GM12878 (cell line): ENCODE measurements around the gene ABCG5. TPM values are rescaled to one million over a fixed set of nuclear protein-coding genes. Genes with fewer than 3 reads are reported as not detected.

Experiments used
- ATAC-seq: fragments of 200-7000 bp; cut with Tn5 transposase; 3 replicates; pipeline ENCODE4 v1.9.1; 2020; ENCODE audit warnings: mild to moderate bottlenecking, moderate library complexity
- Bru-seq: library from RNA; stranded (reverse); fragments of 400-500 nt; gene quantifications from one replicate; lab custom pipeline; 2021; lab: Mats Ljungman, UMichigan
- BruChase-seq, 2 experiments: library from RNA; stranded (reverse); fragments of 400-500 nt; gene quantifications; one replicate each; lab custom pipeline; 2021; lab: Mats Ljungman, UMichigan
- BruUV-seq: library from RNA; stranded (reverse); fragments of 400-500 nt; replicated peaks from 2 replicates; lab custom pipeline; 2021; lab: Mats Ljungman, UMichigan
- CTCF ChIA-PET: fragments of 300-600 bp; sonication (Branson Sonifier 250); formaldehyde crosslinking; extraction: SDS; loops from one replicate; lab custom pipeline; 2021; ENCODE audit warnings: inconsistent platforms; lab: Yijun Ruan, JAX
- POLR2A ChIA-PET: fragments of 350-600 bp; formaldehyde crosslinking; extraction: SDS; loops from one replicate; lab custom pipeline; 2021; ENCODE audit warnings: inconsistent platforms; lab: Charles Lee
- RAD21 ChIA-PET: fragments of 300-600 bp; sonication (Branson Sonifier 250); formaldehyde crosslinking; loops from one replicate; lab custom pipeline; 2023; ENCODE audit warnings: antibody characterized with exemption; ENCODE audit not compliant: unreplicated experiment; lab: Charles Lee
- SMC1A ChIA-PET: fragments of 300-600 bp; sonication (Branson Sonifier 250); formaldehyde crosslinking; loops from one replicate; lab custom pipeline; 2023; ENCODE audit not compliant: unreplicated experiment, uncharacterized antibody; lab: Charles Lee
- DNase-seq: peaks from one replicate; pipeline ENCODE4 v3.0.0-alpha.2; 2011; ENCODE audit warnings: low read depth, low spot score
- FAIRE-seq: peaks from 3 replicates; lab custom pipeline; 2011; peaks lifted over from hg19 to GRCh38; lab: Jason Lieb, UNC
- H2AFZ ChIP-seq: 2 replicates; pipeline ENCODE4 v1.6.0; 2011; ENCODE audit warnings: low read depth, low read length, control low read depth; ENCODE audit not compliant: control insufficient read depth
- H3K27ac ChIP-seq: 2 replicates; pipeline ENCODE4 v1.5.1; 2011; ENCODE audit warnings: control low read depth; ENCODE audit not compliant: control insufficient read depth, insufficient read depth
- H3K27me3 ChIP-seq, 2 experiments: replicated peaks in 1 of 2; 2 replicates each; pipeline versions ENCODE4 v1.6.0 to v1.6.1; 2011; ENCODE audit warnings: low read length in 1 of 2; ENCODE audit not compliant: control insufficient read depth in 2 of 2, insufficient read depth in 2 of 2
- H3K36me3 ChIP-seq, 2 experiments: 2 replicates each; pipeline ENCODE4 v1.5.1; 2011; ENCODE audit warnings: low read length in 1 of 2; ENCODE audit not compliant: control insufficient read depth in 2 of 2, insufficient read depth in 2 of 2
- H3K4me1 ChIP-seq: 2 replicates; pipeline ENCODE4 v1.6.1; 2011; ENCODE audit warnings: mild to moderate bottlenecking, low read length, moderate library complexity, mixed read lengths; ENCODE audit not compliant: control insufficient read depth, insufficient read depth
- H3K4me2 ChIP-seq: 2 replicates; pipeline ENCODE4 v1.6.0; 2011; ENCODE audit warnings: control low read depth; ENCODE audit not compliant: control insufficient read depth, insufficient read depth
- H3K4me3 ChIP-seq: fragments of 200-600 bp; sonication (generic); 2 replicates; pipeline ENCODE4 v1.5.1; 2016
- H3K79me2 ChIP-seq: 2 replicates; pipeline ENCODE4 v1.6.0; 2011; ENCODE audit warnings: low read length; ENCODE audit not compliant: control insufficient read depth, insufficient read depth
- H3K9ac ChIP-seq: 2 replicates; pipeline ENCODE4 v1.8.0; 2011; ENCODE audit warnings: low read length, control low read depth, mixed read lengths; ENCODE audit not compliant: control insufficient read depth, insufficient read depth
- H3K9me3 ChIP-seq: replicated peaks from 3 replicates; pipeline ENCODE4 v1.5.1; 2011; ENCODE audit warnings: mild to moderate bottlenecking, low read length; ENCODE audit not compliant: control insufficient read depth, insufficient read depth
- H4K20me1 ChIP-seq: 2 replicates; pipeline ENCODE4 v1.6.0; 2011; ENCODE audit not compliant: control insufficient read depth, insufficient read depth
- FOS ChIP-seq: IDR thresholded peaks from 3 replicates; pipeline ENCODE4 v1.6.1; 2011; ENCODE audit warnings: borderline replicate concordance; ENCODE audit not compliant: insufficient read length; ENCODE audit errors: extremely low read depth
- FOXK2 ChIP-seq: fragments of 450-650 bp; IDR thresholded peaks from 2 replicates; pipeline ENCODE4 v1.6.1; 2017; ENCODE audit warnings: mild to moderate bottlenecking, moderate library complexity
- GABPA ChIP-seq: IDR thresholded peaks from 2 replicates; pipeline ENCODE4 v1.6.1; 2014; ENCODE audit warnings: antibody characterized with exemption, low read depth, mild to moderate bottlenecking, inconsistent platforms
- HCFC1 ChIP-seq: fragments of 150-350 bp; IDR thresholded peaks from 2 replicates; pipeline ENCODE4 v1.6.1; 2014; ENCODE audit warnings: low read length
- HDGF ChIP-seq: fragments of 450-650 bp; IDR thresholded peaks from 2 replicates; pipeline ENCODE4 v1.6.1; 2016; ENCODE audit warnings: antibody characterized with exemption
- SPI1 ChIP-seq: IDR thresholded peaks from 2 replicates; pipeline ENCODE4 v1.6.1; 2011; ENCODE audit warnings: low read depth, mild to moderate bottlenecking, low read length, moderate library complexity, borderline replicate concordance; ENCODE audit not compliant: insufficient read depth
- TAF1 ChIP-seq: IDR thresholded peaks from 2 replicates; pipeline ENCODE4 v1.6.1; 2011; ENCODE audit warnings: mild to moderate bottlenecking, low read depth, low read length, borderline replicate concordance
- WGBS: methylation state at CpG from one replicate; pipeline ENCODE4 v1.1.6; 2016; ENCODE audit warnings: low lambda C conversion rate; ENCODE audit not compliant: insufficient replicate concordance, insufficient coverage; ENCODE audit errors: missing lambda C conversion rate; 5-methylcytosine and 5-hydroxymethylcytosine counted together
- in situ Hi-C: fragments of 300-500 bp; cut with MboI; formaldehyde crosslinking; loops from 9 replicates; pipeline ENCODE4 v1.14.3; 2018; ENCODE audit warnings: mixed read lengths
- intact Hi-C: fragments of 100-400 bp; cut with micrococcal nuclease; formaldehyde crosslinking; loops from one replicate; pipeline ENCODE4 v1.14.2; 2022; ENCODE audit not compliant: unreplicated experiment
- long read RNA-seq, 2 experiments: library from polyadenylated mRNA; unstranded; transcript quantifications; one replicate each; pipeline ENCODE4 v2.0.0, GENCODE V29; 2019 to 2020
- polyA minus RNA-seq, 3 experiments: library from RNA; depleted of rRNA, polyadenylated mRNA; stranded (reverse); fragments of >200 nt; gene quantifications; 2 replicates each; pipeline ENCODE4 v1.2.3, GENCODE V29; 2011
- polyA plus RNA-seq, 11 experiments: library from polyadenylated mRNA; depleted of rRNA in 4 of 11; unstranded in 6 of 11; stranded (reverse) in 5 of 11; fragments of >200 nt; fragmentation: Nextera tagmentation in 4 of 11; fragmentation: Illumina TruSeq in 1 of 11; extraction: Ambion mirVana in 4 of 11; extraction: Trizol in 1 of 11; gene quantifications; 1 replicate in 1 of 11; 2 replicates in 10 of 11; pipeline versions ENCODE4 v1.2.1 to v1.2.3, GENCODE V29; 2011 to 2016; ENCODE audit warnings: inconsistent platforms in 2 of 11, missing spikeins in 2 of 11, low read depth in 1 of 11
- total RNA-seq, 4 experiments: library from RNA; depleted of rRNA in 3 of 4; stranded (reverse); fragments of >200 nt in 3 of 4; fragmentation: Illumina TruSeq in 1 of 4; extraction: Trizol in 1 of 4; gene quantifications; 2 replicates each; pipeline versions ENCODE4 v1.2.1 to v1.2.3, GENCODE V29; 2013 to 2021
- TF ChIP-seq, protein P1 (sequence below), 3 experiments: IDR thresholded peaks in 2 of 3; conservative IDR thresholded peaks in 1 of 3; 2 replicates each; pipeline ENCODE4 v1.5.1; 2011; ENCODE audit warnings: low read depth in 3 of 3, low read length in 3 of 3, mild to moderate bottlenecking in 3 of 3, control low read depth in 2 of 3, moderate library complexity in 2 of 3, inconsistent platforms in 1 of 3, mixed read lengths in 1 of 3; ENCODE audit not compliant: control insufficient read depth in 2 of 3, insufficient read depth in 1 of 3; ENCODE audit errors: extremely low read depth in 1 of 3

Gene ABCG5
- not detected in 2 replicates for total RNA-seq (2013; cell fraction: nucleolus; rRNA removed)
- total RNA-seq (2014; rRNA removed) (not detected in 2 replicates), total RNA-seq (2014; rRNA removed; fragmentation: Illumina TruSeq; extraction: Trizol) (not detected in 2 replicates), total RNA-seq (2021) (not detected in 2 replicates), polyA plus RNA-seq (2011; rRNA removed) (not detected in 2 replicates), polyA plus RNA-seq (2014; fragmentation: Illumina TruSeq; extraction: Trizol) (not detected in 2 replicates), polyA plus RNA-seq (2014; fragmentation: Nextera tagmentation; extraction: Ambion mirVana) (not detected), polyA plus RNA-seq (2014; rRNA removed) (not detected in 2 replicates), polyA plus RNA-seq (2016; fragmentation: Nextera tagmentation; extraction: Ambion mirVana) (not detected), polyA minus RNA-seq (2011; rRNA and poly(A)+ RNA removed) (not detected in 2 replicates), Bru-seq, nascent RNA (percentile 4 among the genes with signal in this experiment), BruChase-seq, experiment 1, labeled RNA remaining after a 6-hour chase (percentile 7 among the genes with signal in this experiment), BruChase-seq, experiment 2, labeled RNA remaining after a 2-hour chase (percentile 6 among the genes with signal in this experiment)
- polyA plus RNA-seq (2011; ENCODE audit: low read depth), result not detected
- polyA plus RNA-seq (2011; cell fraction: cytosol; rRNA removed), result not detected in 2 replicates
- polyA plus RNA-seq (2011; cell fraction: nucleus; rRNA removed), result 0.04 TPM in 1 of 2 replicates, not detected in the other
- not detected in 2 replicates for polyA plus RNA-seq (2012)
- not detected in 2 replicates for polyA minus RNA-seq (2011; cell fraction: cytosol; rRNA and poly(A)+ RNA removed)
- polyA minus RNA-seq (2011; cell fraction: nucleus; rRNA and poly(A)+ RNA removed), result not detected in 2 replicates
- long read RNA-seq, experiment 1, result 0 reads
- long read RNA-seq, experiment 2, result 0 reads

DNA sequence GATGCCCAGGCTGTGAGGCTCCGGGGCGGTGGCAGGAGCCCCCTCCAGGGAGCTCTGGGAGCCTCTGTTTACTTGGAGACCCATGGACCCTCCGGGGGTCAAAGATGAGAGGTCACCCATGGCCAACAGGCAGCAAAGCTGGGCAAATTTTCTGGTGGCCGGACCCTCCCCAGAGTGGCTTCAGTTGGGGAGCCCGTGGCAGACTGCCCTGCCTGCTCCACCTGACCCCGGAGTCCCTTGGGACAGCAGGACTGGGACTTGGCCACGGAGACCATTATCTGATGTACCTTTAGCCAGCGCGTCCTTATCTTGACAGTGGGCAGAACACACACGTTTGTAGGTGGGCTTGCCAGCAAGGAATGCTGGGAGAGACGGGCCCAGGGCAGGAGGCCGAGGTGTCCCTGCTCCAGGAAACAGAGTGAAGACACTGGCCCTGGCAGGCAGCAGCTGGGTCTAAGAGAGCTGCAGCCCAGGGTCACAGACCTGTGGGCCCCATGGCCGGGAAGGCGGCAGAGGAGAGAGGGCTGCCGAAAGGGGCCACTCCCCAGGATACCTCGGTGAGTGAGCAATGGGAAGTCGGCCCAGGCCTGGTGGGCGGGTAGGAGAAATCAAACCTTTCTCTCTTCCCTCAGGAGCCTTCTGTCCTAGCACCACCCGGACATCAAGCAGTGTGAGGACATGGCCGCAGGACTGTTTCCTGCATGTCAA is at the start of gene ABCG5, which contains the start of gene ABCG8:
ABCG5 (minus strand) TSS at position 280 of the 708 bp plus-strand sequence; CDS start at position 120, 160 bp downstream.
ABCG8 (plus strand) TSS at position 412 of the 708 bp plus-strand sequence; CDS start at position 495, 83 bp downstream.
- no peak within 1 kb of the TSS for H2AFZ ChIP-seq
- ATAC-seq (no peak), FAIRE-seq (no peak), DNase-seq (no peak)
- no peaks in the 10 kb centered on the region for H3K36me3 ChIP-seq
- RAD21 ChIA-PET, result no interaction called here
- CTCF ChIA-PET, result no interaction called here
- H3K4me3 ChIP-seq, result no peak within 1 kb of the TSS
- H3K9ac ChIP-seq, result no peak within 1 kb of the TSS
- SMC1A ChIA-PET, result no interaction called here
- peaks cover 4 to 6% of the 10 kb centered on the region in 2 experiments; a peak in 3 of 4 replicates for H3K27me3 ChIP-seq
- no peaks in the 10 kb centered on the region for H4K20me1 ChIP-seq
- intact Hi-C loops (no loop called here), in situ Hi-C loops (no loop called here)
- BruUV-seq, result no TSS peak
- no peaks in the 10 kb centered on the region for H3K9me3 ChIP-seq
- POLR2A ChIA-PET, result no interaction called here
- no peaks in the 10 kb centered on the region for H3K79me2 ChIP-seq
- TF ChIP-seq SPI1 (no peak), GABPA (no peak), FOS (no peak), HCFC1 (no peak), TAF1 (no peak), HDGF (no peak), FOXK2 (no peak)
- TF ChIP-seq, protein P1, sequence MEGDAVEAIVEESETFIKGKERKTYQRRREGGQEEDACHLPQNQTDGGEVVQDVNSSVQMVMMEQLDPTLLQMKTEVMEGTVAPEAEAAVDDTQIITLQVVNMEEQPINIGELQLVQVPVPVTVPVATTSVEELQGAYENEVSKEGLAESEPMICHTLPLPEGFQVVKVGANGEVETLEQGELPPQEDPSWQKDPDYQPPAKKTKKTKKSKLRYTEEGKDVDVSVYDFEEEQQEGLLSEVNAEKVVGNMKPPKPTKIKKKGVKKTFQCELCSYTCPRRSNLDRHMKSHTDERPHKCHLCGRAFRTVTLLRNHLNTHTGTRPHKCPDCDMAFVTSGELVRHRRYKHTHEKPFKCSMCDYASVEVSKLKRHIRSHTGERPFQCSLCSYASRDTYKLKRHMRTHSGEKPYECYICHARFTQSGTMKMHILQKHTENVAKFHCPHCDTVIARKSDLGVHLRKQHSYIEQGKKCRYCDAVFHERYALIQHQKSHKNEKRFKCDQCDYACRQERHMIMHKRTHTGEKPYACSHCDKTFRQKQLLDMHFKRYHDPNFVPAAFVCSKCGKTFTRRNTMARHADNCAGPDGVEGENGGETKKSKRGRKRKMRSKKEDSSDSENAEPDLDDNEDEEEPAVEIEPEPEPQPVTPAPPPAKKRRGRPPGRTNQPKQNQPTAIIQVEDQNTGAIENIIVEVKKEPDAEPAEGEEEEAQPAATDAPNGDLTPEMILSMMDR (IDR thresholded peaks at IDR 0.05 in 2 of 3, conservative IDR thresholded peaks at IDR 0.05 in 1 of 3; ENCODE audit: control insufficient read depth in 2 of 3, extremely low read depth in 1 of 3, insufficient read depth in 1 of 3, low read depth in 3 of 3, low read length in 3 of 3), result no peak
- no peak within 1 kb of the TSS for H3K4me2 ChIP-seq
- H3K4me1 ChIP-seq, result no peaks in the 10 kb centered on the region
- 43% methylated on average over 20 of the region's 20 CpGs for WGBS
- no peak within 1 kb of the TSS for H3K27ac ChIP-seq
